GM18861 (cell line): ENCODE results near the gene SRL.

Experiments used
- ATAC-seq: cut with Tn5 transposase; IDR thresholded peaks from one replicate; pipeline ENCODE4 v1.9.1; 2021; ENCODE audit not compliant: unreplicated experiment

Gene SRL

DNA sequence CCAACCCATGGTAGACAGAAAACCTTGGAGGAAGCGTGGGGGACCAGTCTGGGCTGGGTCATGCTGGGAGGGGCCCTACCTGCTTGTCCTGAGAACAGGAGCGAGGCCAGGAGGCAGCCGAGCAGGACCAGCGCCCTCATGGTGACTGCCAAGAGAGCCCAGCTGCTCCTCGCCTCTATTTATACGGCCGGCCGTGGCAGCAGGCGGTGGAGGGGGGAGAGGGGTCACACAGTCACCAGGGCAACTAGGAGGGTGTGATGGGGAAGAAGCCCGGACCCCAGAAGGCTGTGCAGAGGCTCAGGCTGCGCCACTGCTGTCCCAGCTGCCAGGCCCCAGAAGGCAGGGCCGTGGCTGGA is at the start of gene SRL:
SRL (minus strand) TSS at position 153 of the 356 bp plus-strand sequence; CDS start at position 140, 13 bp downstream.
- no peak for ATAC-seq

GRCh38 chr16:4290236-4290830 is 48.5 kb upstream of the SRL start:
- ATAC-seq, result no peak

GRCh38 chr16:4288148-4288921 is 46.5 kb upstream of the SRL start:
- ATAC-seq, result no peak

DNA sequence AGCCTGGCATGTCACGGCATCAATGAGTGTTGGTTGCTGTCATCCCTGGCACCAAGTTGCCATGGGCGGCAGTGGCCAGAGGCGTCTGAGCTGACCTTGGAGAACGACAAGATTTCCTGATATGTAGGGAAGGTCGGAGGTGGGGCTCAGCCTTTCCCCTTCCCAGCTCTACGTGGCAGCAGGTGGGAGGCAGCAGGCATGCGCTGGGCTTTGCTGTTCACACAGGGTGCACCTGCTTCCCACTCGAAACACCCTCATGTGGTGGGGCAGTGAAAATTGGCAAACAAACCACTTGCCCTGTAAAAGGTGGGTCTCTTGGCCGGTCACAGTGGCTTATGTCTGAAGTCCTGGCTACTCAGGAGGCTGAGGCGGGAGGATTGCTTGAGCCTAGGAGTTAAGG is 43.3 kb upstream of the SRL start:
- no peak for ATAC-seq

GRCh38 chr16:4283939-4284338 is 42.1 kb upstream of the SRL start:
- no peak for ATAC-seq

DNA sequence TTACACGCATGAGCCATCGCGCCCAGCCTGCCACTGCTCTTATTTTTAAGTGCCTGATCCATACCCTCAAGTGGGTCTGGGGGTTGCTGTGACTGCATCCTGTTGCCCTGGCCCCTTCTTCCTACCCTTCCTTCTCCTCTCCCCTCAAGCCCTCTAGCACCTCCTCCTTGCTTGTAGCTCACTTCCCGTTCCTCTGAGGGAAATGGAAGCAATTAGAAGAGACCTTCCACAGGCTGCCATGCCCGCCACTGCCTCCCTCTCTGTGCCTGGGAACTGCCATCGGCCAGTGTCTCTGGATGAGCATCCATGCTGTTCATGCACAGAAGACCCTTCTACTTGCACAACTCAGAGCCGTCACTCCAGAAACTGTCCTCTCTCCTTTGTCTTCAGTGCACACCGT is 41.6 kb upstream of the SRL start:
- ATAC-seq, result no peak

DNA sequence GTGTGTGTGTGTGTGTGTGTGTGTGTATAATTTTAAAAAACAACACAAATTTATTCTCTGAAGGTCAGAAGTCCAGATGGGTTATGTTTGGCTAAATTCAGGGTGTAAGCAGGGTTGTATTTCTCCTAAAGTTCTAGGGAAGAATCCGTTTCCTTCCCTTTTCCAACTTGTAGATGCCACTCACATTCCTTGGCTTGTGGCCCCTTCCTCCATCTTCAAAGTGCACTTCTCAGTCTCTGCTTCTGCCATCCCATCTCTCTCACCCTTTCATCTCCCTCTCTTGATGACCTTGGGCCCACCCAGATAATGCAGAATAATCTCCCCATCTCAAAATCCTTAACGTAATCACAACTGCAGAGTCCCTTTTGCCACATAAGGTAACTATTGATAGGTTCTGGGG is 38.7 kb upstream of the SRL start:
- ATAC-seq, result no peak

DNA sequence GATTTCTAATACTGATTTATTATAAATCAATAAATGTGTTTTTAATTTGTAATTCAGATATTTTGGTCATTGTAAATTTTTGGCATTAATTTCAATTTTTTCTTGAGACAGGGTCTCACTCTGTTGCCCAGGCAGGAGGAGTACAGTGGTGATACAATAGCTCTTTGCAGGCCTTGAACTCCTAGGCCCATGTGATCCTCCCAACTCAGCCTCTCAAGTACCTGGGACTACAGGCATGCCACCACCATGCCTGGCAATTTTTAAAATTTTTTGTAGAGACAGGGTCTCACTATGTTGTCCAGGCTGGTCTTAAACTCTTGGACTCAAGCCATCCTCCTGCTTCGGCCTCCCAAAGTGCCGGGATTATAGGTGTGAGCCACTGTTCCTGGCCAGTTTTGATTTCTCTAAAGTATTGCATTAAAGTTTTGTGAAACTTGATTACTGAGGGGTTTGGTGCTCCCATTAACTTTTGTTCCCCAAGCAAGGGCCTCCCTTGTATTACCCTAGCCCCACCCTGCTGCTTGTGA is 36.2 kb upstream of the SRL start:
- ATAC-seq, result no peak

DNA sequence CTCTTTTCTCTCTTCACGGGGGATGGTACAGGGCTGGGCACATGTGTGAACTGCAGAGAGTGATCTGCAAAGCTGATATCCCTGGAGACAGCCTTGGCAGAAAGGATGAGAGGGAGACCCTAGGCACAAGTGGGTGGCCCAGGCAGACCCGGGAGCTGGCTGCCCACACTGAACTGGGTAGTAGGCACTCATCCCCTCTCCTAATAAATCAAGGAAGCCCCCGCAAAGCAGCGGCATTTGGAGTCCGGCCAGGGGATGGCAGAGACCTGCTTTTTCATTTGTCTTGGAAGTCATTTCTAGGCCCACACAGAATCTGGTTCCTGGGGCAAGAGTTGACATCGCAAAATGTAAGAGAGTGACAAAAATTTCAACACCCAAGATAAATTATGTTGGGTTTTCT is 34.0 kb upstream of the SRL start:
- ATAC-seq, result no peak

DNA sequence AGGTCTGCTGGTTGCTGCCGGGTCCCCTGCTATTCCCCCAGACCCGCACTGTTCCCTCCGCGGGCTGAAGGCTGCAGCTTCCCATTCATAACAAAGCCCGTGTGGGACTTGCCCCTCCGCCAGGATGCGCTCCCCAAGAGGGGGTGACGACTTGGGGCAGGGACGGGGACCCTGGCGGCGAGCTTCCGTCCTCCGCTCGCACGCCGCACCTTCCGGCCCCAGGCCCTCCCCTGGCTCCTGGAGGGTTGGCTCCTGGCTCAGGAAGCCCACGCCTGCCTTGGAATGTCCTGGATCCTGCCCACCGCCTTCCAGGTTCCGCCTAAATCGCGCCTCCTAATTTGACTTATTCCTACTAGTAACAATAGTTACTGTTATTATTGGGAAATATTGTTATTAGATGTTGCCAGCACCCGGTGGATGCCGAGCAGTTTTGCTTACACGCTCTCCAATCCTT is 32.0 kb upstream of the SRL start:
- no peak for ATAC-seq

GRCh38 chr16:4272114-4272956 is 30.5 kb upstream of the SRL start:
- ATAC-seq, result no peak

DNA sequence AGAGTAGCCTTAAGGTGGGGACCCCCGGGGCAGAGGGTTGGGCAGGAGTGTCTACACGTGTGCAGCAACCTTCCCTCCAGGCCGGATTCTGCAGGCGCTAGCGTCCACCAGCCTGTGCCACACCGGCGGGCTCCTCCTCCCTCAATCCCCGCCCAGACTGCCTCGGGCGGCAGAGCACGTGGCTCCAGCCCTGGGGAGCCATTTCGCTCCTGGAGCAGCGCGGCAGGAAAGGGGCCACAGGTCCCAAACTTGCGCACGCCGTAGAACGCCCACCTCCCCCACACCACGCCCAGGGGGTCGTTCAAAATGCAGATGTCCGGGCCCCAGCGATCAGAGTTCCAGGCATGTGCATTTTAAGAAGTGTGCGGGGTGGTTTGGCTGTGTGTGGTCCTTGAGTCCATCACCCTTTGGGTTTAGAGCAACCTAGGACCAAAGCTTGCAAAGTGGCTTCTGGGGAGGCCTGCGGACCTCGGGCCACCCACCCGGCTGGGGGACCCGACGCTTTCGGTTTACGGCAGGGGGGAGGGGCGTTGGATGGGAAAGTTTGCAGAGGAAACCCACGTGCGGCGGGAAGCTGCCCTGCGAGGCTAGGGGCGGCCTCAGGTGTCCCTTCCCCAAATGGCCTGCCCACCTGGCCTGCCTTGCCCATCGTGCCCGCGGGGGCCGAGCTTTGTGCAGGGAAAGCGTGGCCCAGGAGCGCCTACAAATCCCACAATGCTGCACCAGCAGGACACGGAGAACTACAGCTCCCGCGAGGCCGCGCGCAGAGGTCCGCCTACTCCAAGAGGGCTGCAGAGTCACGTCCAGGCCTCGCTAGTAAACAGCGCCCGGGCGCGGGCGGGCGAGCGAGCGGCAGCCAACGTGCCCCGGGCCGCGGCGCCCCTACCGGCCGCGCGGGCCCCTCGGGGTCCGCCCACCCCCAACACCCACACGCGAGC is 29.6 kb upstream of the SRL start:
- ATAC-seq, result peak; percentile 73

GRCh38 chr16:4270595-4270994 is 28.7 kb upstream of the SRL start:
- ATAC-seq, result no peak

DNA sequence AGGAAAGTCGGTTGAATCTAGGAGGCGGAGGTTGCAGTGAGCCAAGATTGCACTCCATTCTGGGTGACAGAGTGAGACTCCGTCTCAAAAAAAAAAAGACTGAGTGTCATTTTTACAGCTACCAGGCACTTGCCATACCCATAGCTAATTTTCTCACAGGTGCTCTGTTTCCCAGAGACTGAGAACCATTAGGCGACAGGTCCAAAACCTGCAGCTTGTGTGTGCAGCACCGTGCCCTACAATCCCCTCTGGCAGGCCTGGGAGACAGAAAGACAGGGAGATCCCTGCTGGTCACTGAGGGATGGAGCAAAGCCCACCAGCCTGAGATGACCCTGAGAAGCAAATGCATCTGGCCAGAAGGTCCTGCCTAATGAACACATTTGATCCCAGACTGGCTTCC is 28.2 kb upstream of the SRL start:
- ATAC-seq, result no peak

- ATAC-seq, result no peak
These were observed 24.5 kb upstream of the SRL start for GRCh38 chr16:4266372-4266771.

DNA sequence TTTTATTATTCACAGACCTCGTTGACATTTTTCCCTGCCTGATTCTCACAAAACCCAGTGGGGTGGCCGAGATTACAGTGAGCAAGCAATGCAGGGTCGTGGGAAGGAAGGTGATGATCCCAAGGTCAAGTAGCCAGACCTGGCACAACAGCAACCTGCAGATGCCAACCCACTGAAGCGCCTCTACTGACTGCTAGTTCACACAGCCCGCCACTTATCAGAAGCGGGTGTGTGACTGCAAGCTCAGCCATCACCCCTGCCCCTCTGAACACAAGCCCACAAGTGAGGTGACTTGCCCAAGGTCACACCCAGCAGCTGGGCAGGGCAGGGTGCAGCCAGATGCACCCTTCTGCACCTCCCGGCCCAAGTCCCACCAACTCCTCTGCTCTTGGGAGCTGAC is 23.8 kb upstream of the SRL start:
- no peak for ATAC-seq

DNA sequence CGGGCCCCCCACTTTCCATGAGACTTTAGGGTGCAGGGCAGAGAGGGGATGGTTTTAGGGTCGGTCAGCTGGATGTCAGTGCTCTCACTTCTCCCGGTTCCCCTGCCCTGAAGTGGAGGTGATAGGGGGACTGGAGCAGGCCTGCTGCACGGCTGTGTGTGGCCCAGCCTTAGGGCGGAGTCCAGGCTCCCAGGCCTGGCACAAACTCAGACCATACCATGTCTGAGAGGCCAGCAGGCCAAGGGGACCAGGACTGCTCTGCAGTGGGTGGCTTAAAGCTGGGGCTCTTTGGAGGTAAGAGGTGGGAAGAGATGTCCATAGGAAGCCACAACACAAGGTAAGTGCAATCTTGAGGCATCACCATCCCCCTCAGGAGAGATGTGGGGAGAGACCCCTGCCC is 22.7 kb upstream of the SRL start:
- ATAC-seq, result no peak

GRCh38 chr16:4263504-4264436 is 21.9 kb upstream of the SRL start:
- no peak for ATAC-seq

DNA sequence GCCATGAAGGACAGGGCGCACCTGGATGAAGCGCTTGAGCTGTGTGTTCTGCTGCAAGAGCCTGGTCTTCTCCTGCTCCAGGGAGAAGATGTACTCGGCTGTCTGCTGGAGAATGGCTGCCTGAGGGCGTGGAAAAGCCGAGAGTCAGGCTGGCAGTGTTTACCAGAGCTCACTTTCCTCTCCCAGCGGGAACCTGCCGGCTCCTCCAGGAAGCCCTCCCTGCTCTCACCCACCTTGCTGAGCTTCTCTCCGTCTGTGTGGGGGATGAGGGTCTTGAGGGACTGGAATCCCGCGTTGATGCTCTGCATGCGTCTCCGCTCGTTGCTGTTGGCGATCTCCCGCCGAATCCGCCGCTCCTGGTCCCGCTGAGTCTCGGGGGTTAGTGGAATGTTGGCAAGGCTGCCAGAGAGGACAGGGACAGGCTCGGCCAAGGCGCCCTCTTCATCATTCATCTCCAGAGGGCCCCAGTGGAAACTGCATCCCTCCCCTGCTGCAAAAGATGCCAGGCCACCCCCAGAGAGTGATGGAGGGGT is 20.5 kb upstream of the SRL start:
- ATAC-seq, result no peak
